HL-60 (cell line): ENCODE results near the gene RBFOX1.

Experiments
- GABPA ChIP-seq: IDR thresholded peaks from 2 replicates; pipeline ENCODE4 v1.6.1; 2012; ENCODE audit warnings: low read depth
- POLR2AphosphoS5 ChIP-seq: IDR thresholded peaks from 2 replicates; pipeline ENCODE4 v1.6.1; 2012; ENCODE audit warnings: low read depth
- SPI1 ChIP-seq: IDR thresholded peaks from 2 replicates; pipeline ENCODE4 v1.6.1; 2012; ENCODE audit warnings: low read depth, mild to moderate bottlenecking, borderline replicate concordance
- TF ChIP-seq, protein P1 (sequence below): IDR thresholded peaks from one replicate; pipeline ENCODE4 v1.5.1; 2011; ENCODE audit warnings: low read length, control low read depth, inconsistent platforms; ENCODE audit not compliant: insufficient read depth
- TF ChIP-seq, protein P2 (sequence below): IDR thresholded peaks from 2 replicates; pipeline ENCODE4 v1.6.1; 2012; ENCODE audit warnings: low read depth; ENCODE audit not compliant: insufficient replicate concordance

DNA sequence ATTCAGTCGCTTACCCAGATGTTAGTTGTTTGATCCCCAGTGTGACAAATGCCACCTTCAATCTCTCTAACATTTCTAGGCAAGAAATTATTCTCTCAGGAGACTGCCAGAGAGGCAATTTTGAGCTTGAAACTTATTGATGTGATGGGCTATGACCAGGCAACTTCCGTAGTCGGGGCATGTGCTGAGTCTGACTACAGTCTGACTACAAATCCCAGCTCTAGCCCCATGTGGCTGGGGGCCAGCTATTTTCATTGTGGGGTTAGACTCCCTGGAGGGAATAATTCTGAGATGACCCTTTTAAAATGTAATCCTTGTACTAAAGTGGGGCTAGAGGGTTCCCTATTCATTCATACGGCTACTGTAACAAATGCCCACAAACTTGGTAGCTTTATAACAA is 65.9 kb downstream of the RBFOX1 start:
- TF ChIP-seq, protein P1, sequence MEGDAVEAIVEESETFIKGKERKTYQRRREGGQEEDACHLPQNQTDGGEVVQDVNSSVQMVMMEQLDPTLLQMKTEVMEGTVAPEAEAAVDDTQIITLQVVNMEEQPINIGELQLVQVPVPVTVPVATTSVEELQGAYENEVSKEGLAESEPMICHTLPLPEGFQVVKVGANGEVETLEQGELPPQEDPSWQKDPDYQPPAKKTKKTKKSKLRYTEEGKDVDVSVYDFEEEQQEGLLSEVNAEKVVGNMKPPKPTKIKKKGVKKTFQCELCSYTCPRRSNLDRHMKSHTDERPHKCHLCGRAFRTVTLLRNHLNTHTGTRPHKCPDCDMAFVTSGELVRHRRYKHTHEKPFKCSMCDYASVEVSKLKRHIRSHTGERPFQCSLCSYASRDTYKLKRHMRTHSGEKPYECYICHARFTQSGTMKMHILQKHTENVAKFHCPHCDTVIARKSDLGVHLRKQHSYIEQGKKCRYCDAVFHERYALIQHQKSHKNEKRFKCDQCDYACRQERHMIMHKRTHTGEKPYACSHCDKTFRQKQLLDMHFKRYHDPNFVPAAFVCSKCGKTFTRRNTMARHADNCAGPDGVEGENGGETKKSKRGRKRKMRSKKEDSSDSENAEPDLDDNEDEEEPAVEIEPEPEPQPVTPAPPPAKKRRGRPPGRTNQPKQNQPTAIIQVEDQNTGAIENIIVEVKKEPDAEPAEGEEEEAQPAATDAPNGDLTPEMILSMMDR = no peak
- TF ChIP-seq POLR2AphosphoS5 (no peak), GABPA (no peak), SPI1 (no peak)
- TF ChIP-seq, protein P2, sequence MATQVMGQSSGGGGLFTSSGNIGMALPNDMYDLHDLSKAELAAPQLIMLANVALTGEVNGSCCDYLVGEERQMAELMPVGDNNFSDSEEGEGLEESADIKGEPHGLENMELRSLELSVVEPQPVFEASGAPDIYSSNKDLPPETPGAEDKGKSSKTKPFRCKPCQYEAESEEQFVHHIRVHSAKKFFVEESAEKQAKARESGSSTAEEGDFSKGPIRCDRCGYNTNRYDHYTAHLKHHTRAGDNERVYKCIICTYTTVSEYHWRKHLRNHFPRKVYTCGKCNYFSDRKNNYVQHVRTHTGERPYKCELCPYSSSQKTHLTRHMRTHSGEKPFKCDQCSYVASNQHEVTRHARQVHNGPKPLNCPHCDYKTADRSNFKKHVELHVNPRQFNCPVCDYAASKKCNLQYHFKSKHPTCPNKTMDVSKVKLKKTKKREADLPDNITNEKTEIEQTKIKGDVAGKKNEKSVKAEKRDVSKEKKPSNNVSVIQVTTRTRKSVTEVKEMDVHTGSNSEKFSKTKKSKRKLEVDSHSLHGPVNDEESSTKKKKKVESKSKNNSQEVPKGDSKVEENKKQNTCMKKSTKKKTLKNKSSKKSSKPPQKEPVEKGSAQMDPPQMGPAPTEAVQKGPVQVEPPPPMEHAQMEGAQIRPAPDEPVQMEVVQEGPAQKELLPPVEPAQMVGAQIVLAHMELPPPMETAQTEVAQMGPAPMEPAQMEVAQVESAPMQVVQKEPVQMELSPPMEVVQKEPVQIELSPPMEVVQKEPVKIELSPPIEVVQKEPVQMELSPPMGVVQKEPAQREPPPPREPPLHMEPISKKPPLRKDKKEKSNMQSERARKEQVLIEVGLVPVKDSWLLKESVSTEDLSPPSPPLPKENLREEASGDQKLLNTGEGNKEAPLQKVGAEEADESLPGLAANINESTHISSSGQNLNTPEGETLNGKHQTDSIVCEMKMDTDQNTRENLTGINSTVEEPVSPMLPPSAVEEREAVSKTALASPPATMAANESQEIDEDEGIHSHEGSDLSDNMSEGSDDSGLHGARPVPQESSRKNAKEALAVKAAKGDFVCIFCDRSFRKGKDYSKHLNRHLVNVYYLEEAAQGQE = no peak
